ENCODE measurements around the gene DNAAF9. TPM values are rescaled to one million over a fixed set of nuclear protein-coding genes. Genes with fewer than 3 reads are reported as not detected.

DNAAF9 gene
- total RNA-seq, 4 donors from 2014 or later, result 42.3 to 56.6 (median 46.3) TPM

GRCh38 chr20:3358676-3359340 is 48.7 kb downstream of the DNAAF9 start:
- no peaks in the 10 kb centered on the region for H3K4me1 ChIP-seq
- ATAC-seq (no peak), DNase-seq (no peak)
- no peaks in the 10 kb centered on the region for H3K27me3 ChIP-seq
- no peak overlapping the region for H3K27ac ChIP-seq
- intact Hi-C loops (cut with DNase I; ENCODE audit: low total_unique reads) (no loop called here), in situ Hi-C loops (cut with MboI; ENCODE audit: low sequenced_read_pairs in 4 of 4) (no loop called here)
- peaks cover 0 to 15% of the 10 kb centered on the region in 2 donors for H3K36me3 ChIP-seq
- no peaks in the 10 kb centered on the region for H3K9me3 ChIP-seq
- H3K4me3 ChIP-seq, result no peak overlapping the region
- TF ChIP-seq CTCF (IDR thresholded peaks at IDR 0.05 in 4 of 5, conservative IDR thresholded peaks at IDR 0.05 in 1 of 5) (no peak), POLR2A (IDR thresholded peaks at IDR 0.05) (no peak)

Other genes with a start within 250 kb of the DNAAF9 start
- 10 to 100 TPM; 38.8 to 58.7 (median 49.3) TPM for gene FASTKD5, start 247.8 kb downstream of the DNAAF9 start, total RNA-seq
- gene UBOX5, start 247.8 kb downstream of the DNAAF9 start, total RNA-seq, result 10 to 100 TPM; 14.6 to 17.1 (median 15.5) TPM
- gene LZTS3, start 234.1 kb downstream of the DNAAF9 start, total RNA-seq, result 10 to 100 TPM; 15.3 to 33.4 (median 18.9) TPM
- 10 to 100 TPM; 55.2 to 75.7 (median 64.7) TPM for gene DDRGK1, start 203.0 kb downstream of the DNAAF9 start, total RNA-seq
- 10 to 100 TPM; 27.2 to 59.5 (median 34.0) TPM for gene ITPA, start 198.2 kb downstream of the DNAAF9 start, total RNA-seq
- gene SLC4A11, start 168.5 kb downstream of the DNAAF9 start, total RNA-seq, result 1 to 10 TPM; 2.0 to 3.3 (median 2.3) TPM
- gene ATRN, start 63.3 kb upstream of the DNAAF9 start, total RNA-seq, result 10 to 100 TPM; 14.4 to 20.0 (median 16.3) TPM

Data from gastrocnemius medialis (tissue), 4 donors.